Posterior vena cava (tissue), 2 donors: Measurements from ENCODE around the gene GPR89A. TPM values are rescaled to one million over a fixed set of nuclear protein-coding genes. Genes with fewer than 3 reads are reported as not detected.
"Not testable (repeated sequence)": the region's sequence is repeated elsewhere in the genome, so short reads cannot be mapped to it uniquely, and the experiment has no call there.

ENCODE experiments used
- DNase-seq: peaks from one replicate; pipeline ENCODE4 v3.0.0-alpha.2; 2020; ENCODE audit warnings: low spot score
- intact Hi-C, 2 donors: fragments of 100-400 bp; cut with DNase I; formaldehyde crosslinking; loops; one replicate each; pipeline versions ENCODE4 v1.14.1 to v1.14.2; 2022 to 2023
- total RNA-seq, 2 donors: library from RNA; stranded (reverse); fragmentation: NEBNext Ultra II Directional; extraction: Animal tissue kit (Norgen Biotek cat#: 25700); gene quantifications; one replicate each; pipeline ENCODE4 v1.2.1, GENCODE V29; 2021
- donor health status: DM: yes; HTN: yes; CAD: no.
- donor health status: DM: yes; HTN: yes; CAD: no.

Gene GPR89A
- total RNA-seq, 2 donors from 2014 or later = 15.1 to 20.2 TPM

DNA sequence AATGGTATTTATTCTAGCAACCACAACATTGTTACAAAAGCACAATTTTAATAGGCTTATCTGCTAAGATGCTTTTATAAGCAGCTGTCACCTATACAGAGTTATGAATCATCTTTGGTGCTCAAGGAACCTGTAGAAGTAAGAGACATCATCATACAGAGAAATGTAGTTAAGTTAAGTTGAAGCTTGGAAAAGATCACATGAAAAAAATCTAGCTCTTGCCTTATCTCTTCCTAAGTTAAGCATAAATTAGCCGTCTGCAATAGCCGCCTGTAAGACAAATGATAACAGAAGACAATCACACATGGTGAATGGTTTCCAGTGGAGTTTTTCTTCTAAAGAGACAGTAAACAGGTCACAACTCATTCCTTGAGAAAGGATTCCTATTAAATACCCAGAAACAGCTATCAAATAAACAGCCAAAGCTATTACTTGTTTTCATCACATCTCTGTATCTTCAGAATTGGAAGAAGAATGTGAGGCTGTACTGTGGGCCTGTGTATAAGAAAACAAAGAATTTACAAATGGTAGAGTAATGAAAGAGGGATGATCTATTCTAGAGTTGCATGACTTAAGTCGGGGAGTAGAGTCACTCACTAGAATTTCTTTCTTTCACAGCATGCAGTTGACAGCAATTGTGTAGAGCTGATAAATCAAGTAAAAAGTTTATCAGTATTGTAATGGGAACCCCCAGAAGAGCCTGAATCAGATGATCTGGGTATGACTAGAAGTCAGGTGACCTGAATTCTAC lies 63.4 kb downstream of the GPR89A start:
- DNase-seq, intact Hi-C loops: not testable (repeated sequence)

GRCh38 chr1:145673217-145673616 lies 65.4 kb downstream of the GPR89A start:
- intact Hi-C loops, DNase-seq: not testable (repeated sequence)

DNA sequence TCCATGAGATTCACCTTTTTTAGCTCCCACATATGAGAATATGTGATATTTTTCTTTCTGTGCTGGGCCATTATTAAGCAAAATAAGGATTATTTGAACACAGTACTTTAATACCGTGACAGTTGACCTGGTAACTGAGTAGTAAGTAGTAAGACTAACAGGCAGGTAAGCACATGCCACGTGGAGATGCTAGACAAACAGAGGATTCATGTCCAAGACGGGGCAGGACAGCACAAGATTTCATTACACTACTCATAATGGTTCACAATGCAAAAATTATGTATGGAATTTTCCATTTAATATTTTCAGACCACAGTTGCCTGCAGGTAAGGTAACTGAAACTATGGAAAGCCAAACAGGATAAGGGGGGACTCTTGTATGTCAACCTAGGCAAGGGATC lies 77.1 kb downstream of the GPR89A start:
- intact Hi-C loops, DNase-seq: not testable (repeated sequence)

DNA sequence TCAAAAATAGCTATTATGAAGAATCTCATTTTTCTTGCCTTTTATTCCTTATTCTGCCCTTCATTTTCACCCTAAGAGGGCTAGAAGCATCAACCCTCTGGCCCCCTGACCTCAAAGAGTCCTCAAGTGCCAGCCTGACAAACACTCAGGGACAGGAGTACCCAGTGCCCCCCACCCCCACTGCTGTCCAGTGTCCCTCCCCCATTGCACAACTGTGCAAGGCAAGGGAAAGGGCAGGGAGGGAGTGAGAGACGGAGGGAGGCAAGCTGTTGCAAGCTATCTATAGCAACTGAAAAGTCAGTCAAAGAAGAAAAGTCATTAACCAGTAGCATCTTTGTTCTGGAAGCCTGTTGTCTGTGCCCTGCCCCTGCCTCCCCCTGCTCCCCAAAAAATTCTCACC lies 78.3 kb downstream of the GPR89A start:
- intact Hi-C loops, DNase-seq: not testable (repeated sequence)

- intact Hi-C loops = no loop called here
- DNase-seq = no peak
Measured at GRCh38 chr1:145688328-145688727, 80.5 kb downstream of the GPR89A start.

DNA sequence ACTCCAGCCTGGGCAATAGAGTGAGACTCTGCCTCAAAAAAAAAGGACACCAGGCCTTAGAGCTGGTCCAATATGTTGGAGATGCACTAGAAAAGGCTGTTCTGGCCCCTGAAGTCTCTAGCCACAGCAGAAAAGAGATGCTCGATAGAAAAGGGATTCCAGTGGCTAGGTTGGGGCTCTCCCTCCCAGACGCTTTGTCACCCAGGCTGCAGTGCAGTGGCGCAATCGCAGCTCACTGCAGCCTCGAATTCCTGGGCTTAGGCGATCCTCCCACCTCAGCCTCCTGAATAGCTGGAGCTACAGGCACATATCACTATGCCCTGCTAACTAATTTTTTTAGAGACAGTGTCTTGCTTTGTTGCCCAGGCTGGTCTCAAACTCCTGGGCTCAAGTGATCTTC lies 81.1 kb downstream of the GPR89A start:
- intact Hi-C loops = no loop called here
- no peak for DNase-seq

- intact Hi-C loops = no loop called here
- DNase-seq = no peak
Measured at GRCh38 chr1:145689922-145690321, 82.1 kb downstream of the GPR89A start.

GRCh38 chr1:145690587-145691558 lies 83.1 kb downstream of the GPR89A start:
- no peak for DNase-seq
- intact Hi-C loops = no loop called here

DNA sequence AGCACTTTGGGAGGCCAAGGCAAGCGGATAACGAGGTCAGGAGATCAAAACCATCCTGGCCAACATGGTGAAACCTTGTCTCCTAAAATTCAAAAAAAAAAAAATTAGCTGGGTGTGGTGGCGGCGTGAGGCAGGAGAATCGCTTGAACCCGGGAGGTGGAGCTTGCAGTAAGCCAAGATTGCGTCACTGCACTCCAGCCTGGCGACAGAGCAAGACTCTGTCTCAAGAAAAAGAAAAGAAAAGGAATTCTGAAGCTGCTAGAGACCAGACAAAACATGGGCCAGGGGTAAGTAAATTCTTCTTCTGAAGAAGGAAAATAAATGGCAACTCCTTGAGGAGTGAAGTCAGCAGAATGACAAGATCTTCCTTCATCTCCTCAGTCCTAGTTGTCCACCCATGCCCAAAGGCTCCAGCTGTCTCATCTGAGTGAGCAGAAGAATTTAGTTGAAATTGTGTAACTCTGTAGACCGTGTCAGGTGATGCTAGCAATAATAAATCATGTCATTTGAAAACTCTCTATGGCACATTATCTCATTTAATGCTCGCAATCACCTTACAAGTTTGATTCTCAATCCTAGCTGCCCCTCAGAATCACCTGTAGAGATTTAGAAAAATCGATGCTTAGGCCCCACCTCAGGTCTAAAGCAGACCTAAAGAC lies 85.1 kb downstream of the GPR89A start:
- no peak for DNase-seq

GRCh38 chr1:145695821-145696629 lies 88.2 kb downstream of the GPR89A start:
- intact Hi-C loops = no loop called here
- DNase-seq = no peak

More for the DNA sequence above, 85.1 kb downstream of the GPR89A start:
- intact Hi-C loops = no loop called here

GRCh38 chr1:145696630-145696960 lies 88.8 kb downstream of the GPR89A start:
- DNase-seq = no peak
- intact Hi-C loops = no loop called here

DNA sequence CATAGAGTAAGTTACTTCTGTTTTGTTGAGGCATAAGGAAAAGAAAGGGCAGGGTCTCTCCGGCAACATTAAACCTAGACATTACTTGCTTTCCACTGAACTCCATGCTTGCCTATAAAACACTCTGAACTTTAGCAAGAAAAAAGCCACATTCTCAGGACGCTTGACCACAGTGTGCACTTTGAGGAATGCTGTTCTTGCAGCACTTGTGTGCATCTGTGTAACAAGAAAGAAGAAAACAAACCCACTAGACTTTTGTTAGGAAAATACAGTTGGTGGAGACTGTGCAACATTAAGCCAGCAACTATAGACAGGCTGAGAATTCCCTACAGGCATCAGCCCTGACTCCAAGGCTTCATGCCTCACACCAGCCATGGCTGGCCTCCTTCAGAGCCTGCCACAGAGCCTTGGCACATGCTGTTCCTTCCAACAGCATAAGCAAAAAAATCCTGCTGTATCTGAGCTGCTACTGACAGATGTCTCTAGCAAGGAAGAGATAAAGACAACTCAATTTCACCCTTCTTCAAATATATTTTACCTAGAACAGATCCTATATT lies 93.6 kb downstream of the GPR89A start:
- no peak for DNase-seq
- intact Hi-C loops = no loop called here

DNA sequence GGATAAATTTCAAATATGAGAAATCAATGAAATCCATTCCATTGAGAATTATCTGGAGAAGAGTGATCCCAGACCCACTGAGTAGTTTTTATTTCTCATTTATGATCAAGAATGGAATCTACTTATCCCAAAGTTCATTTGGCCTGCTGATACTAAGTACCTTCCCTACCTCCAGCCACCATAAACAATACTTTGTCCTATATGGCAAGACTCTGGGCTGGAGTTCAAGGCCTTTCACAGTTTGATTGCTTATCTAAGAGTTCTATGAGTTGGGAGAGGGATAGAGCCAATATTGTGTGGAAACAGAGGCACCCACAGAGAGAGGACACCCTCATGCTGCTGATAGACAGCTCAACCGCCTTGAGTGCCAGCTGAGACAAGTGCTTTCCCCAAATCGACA lies 94.3 kb downstream of the GPR89A start:
- no peak for DNase-seq
- intact Hi-C loops = no loop called here

DNA sequence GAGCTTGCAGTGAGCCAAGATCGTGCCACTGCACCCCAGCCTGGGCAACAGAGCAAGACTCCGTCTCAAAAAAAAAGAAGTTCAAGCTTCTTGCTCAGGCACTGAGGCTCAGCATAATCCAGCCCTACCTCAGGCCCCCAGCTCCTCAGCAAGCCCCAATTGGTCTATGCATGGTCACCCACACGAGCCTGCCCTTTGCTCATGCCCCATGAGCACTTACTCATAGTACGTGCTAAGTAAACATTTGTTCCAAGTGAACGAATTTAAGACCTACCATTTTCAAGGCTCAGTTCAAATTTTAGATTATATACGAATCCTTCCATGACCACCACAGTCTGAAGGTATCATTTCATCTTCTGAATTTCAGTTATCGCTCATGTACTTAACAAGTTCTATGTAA lies 95.0 kb downstream of the GPR89A start:
- no peak for DNase-seq
- intact Hi-C loops = no loop called here

DNA sequence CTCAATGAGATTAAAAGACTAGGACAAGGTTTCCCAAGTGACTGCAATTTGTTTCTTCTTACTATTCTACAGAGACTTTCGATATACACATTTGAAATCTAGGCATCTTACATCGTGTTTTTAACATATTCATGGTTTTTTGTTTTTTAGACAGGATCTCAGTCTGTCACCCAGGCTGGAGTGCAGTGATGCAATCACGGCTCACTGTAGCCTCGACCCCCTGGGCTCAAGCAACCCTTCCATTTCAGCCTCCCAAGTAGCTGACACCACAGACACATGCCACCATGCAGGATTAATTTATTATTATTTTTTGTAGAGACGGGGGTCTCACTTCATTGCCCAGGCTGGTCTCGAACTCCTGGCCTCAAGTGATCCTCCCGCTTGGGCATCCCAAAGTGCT lies 97.8 kb downstream of the GPR89A start:
- intact Hi-C loops = no loop called here
- DNase-seq = no peak

- intact Hi-C loops = no loop called here
- no peak for DNase-seq
Measured at GRCh38 chr1:145706086-145706664, 98.4 kb downstream of the GPR89A start.

DNA sequence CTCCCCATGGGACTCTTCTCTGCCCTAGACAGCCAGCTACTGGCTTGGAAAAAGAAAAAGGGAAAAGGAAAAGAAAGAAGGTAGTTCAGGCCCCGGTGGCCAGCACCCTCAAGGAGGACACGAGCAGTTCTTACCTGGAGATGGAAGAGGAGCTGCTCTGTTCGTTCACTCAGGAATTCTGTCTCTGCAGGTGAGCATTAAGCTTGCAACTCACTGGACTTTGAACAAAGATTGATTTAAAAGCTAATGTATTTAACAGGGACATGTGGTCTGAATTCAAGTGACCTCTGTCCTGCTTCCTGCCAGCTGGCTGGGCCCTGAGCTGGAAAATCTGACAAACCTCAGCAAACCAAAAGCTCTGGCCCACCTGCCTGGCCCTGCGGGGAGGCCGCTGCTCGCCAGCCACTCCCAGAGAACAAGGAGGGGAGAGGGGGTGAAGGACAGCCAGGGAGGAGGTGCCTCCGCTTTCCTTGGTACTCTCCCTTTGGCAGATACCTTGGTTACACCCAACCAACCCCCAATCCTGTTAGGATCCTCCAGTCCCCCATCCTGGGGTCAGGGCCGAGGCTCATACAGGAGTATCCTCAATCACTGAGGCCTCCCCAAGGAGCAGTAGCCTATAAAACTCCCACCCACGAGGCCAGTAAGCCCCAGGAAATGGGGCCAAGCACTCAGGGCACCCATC lies 99.5 kb downstream of the GPR89A start, which contains the start of gene PDZK1:
Gene PDZK1 (minus strand): TSS at position 186 of the 685 bp plus-strand sequence. CDS start 19,347 bp downstream, outside the sequence.
- intact Hi-C loops = no loop called here
- DNase-seq = no peak

DNA sequence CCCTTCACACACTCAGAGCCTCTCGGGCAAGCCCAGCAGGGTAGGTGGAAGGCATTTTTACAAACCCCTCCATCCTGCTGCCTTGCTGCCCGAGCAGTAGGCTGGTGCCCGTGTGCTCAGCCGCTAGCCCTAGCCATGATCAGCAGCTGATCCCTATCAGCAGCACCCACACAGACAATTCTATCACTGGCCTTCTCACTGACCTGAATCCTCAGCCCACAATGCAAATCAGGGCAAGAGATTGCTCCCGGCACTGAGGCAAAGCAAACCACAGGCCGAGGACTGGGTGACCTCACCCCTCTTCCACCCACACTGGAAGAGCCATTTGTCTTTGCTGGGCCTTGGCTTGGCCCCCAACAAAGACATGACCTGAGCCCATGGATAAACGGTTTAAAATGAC lies 100.3 kb downstream of the GPR89A start:
- DNase-seq = no peak
- intact Hi-C loops = no loop called here
